ENCODE data around the gene ZC3H12D. TPM values are rescaled to one million over a fixed set of nuclear protein-coding genes. Genes with fewer than 3 reads are reported as not detected.

The ZC3H12D gene
- total and polyA plus RNA-seq, 2 of the 8 experiments (the other 6 are each of a cell fraction or from before 2014, with no cell fraction given), result 0.05 to 0.07 TPM

DNA sequence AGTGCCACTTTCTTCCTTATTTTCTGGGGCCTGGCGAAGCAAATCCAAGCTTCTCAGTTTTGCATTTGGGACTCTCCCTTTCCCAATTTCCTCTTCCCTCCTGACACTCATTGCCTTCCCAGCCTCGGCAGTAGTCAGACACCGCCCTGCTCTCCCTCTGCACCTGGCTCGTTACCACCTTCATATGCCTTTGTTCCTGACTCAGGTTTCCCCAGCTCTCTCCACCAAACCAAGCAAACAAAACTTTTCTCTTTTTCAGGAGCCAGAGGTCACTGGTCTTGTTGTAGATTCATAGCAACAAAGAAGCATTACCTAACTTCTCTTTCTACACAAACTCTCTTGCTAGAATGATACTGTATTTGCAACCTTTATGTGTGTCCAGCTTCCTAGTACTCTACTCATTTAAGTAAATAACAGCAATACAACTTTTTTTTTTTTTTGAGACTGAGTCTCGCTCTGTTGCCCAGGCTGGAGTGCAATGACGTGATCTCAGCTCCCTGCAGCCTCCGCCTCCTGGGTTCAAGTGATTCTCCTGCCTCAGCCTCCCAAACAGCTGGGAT lies 9.0 kb upstream of the ZC3H12D start:
- H3K79me1 ChIP-seq (ENCODE audit: low read depth, low read length), result no peaks in the 10 kb centered on the region
- ChIA-PET CTCF (ENCODE audit: partially characterized antibody) (interaction anchor here (1.0 to 1.2 kb wide), 2 partner anchors 20 to 413 kb away, joined by 3 to 4 read pairs; no protein-coding TSS in a partner anchor), POLR2A (ENCODE audit: partially characterized antibody) (no interaction called here)
- no peak overlapping the region for H3K23ac ChIP-seq (ENCODE audit: insufficient read length)
- no peak overlapping the region for H3K9ac ChIP-seq (replicated peaks in 1 of 4; ENCODE audit: extremely low read depth in 1 of 4, low read depth in 3 of 4, low read length in 3 of 4)
- H2BK15ac ChIP-seq (ENCODE audit: low read length), result no peak overlapping the region
- H3K9me3 ChIP-seq (ENCODE audit: insufficient read depth in 2 of 2, low read depth in 1 of 2, low read length in 1 of 2), result no peaks in the 10 kb centered on the region
- no peak overlapping the region for H3K27ac ChIP-seq (ENCODE audit: low read depth, low read length)
- H3K14ac ChIP-seq (ENCODE audit: insufficient read length), result no peak overlapping the region
- 86% methylated on average over 7 of the region's 7 CpGs; no CpG with 5 or more reads in 1 of the 2 experiments for WGBS, 2 experiments (ENCODE audit: extremely low coverage in 1 of 2, insufficient coverage in 1 of 2, insufficient read length in 1 of 2, insufficient replicate concordance in 2 of 2, low coverage in 1 of 2, low lambda C conversion rate in 2 of 2, missing lambda C conversion rate in 1 of 2)
- no peaks in the 10 kb centered on the region for H3K36me3 ChIP-seq (ENCODE audit: control insufficient read depth in 2 of 4, insufficient read depth in 4 of 4, low read length in 3 of 4)
- H4K8ac ChIP-seq (ENCODE audit: extremely low read depth, insufficient read depth, low read length), result no peak overlapping the region
- no peak overlapping the region for H2BK20ac ChIP-seq (ENCODE audit: low read length)
- no peaks in the 10 kb centered on the region for H3K23me2 ChIP-seq (ENCODE audit: low read depth, low read length)
- DNase-seq (ENCODE audit: low read depth in 1 of 2, low spot score in 2 of 2) (no peak), FAIRE-seq (no peak)
- H2AFZ ChIP-seq (ENCODE audit: low read length), result no peak overlapping the region
- H3K18ac ChIP-seq (ENCODE audit: extremely low read depth, low read length), result no peak overlapping the region
- H3K56ac ChIP-seq (replicated peaks; ENCODE audit: insufficient read length, low read depth, low read length), result no peak overlapping the region
- H3K79me2 ChIP-seq (ENCODE audit: control insufficient read depth in 1 of 2, insufficient read depth in 2 of 2, low read length in 2 of 2), result no peaks in the 10 kb centered on the region
- no peak overlapping the region for H2AK5ac ChIP-seq (ENCODE audit: low read depth, low read length)
- TF ChIP-seq, protein P1, sequence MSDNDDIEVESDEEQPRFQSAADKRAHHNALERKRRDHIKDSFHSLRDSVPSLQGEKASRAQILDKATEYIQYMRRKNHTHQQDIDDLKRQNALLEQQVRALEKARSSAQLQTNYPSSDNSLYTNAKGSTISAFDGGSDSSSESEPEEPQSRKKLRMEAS (IDR thresholded peaks at IDR 0.05), result no peak
- H4K91ac ChIP-seq (replicated peaks; ENCODE audit: insufficient read length, low read length), result no peak overlapping the region
- H3K4me1 ChIP-seq (replicated peaks in 1 of 4; ENCODE audit: control insufficient read depth in 3 of 4, insufficient read depth in 4 of 4, low read length in 3 of 4), result no peaks in the 10 kb centered on the region
- H3K4ac ChIP-seq (replicated peaks; ENCODE audit: insufficient read length, low read depth, low read length), result no peak overlapping the region
- H3K27me3 ChIP-seq (replicated peaks in 1 of 4; ENCODE audit: control insufficient read depth in 3 of 4, extremely low read depth in 1 of 4, insufficient read depth in 3 of 4, low read length in 3 of 4), result no peaks in the 10 kb centered on the region
- H2BK120ac ChIP-seq (replicated peaks; ENCODE audit: low read depth, low read length), result no peak overlapping the region
- no peak overlapping the region for H2BK5ac ChIP-seq (ENCODE audit: low read depth, low read length)
- no peak overlapping the region for H4K5ac ChIP-seq (ENCODE audit: insufficient read length, low read depth, low read length)
- H2BK12ac ChIP-seq (ENCODE audit: low read depth, low read length), result no peak overlapping the region
- no peaks in the 10 kb centered on the region for H4K20me1 ChIP-seq (replicated peaks in 1 of 2; ENCODE audit: control insufficient read depth in 1 of 2, insufficient read depth in 2 of 2, low read length in 2 of 2)
- no peak overlapping the region for H3K4me3 ChIP-seq (ENCODE audit: extremely low read depth in 1 of 4, insufficient read depth in 2 of 4, low read depth in 3 of 4, low read length in 4 of 4)
- no peak overlapping the region for H3K4me2 ChIP-seq (ENCODE audit: insufficient read depth in 1 of 2, low read depth in 2 of 2, low read length in 2 of 2)
